HG03558 (cell line): Measurements from ENCODE around the gene LSM14A.
"Not testable (repeated sequence)": the region's sequence is repeated elsewhere in the genome, so short reads cannot be mapped to it uniquely, and the experiment has no call there.

Experiments used
- ATAC-seq: cut with Tn5 transposase; IDR thresholded peaks from one replicate; pipeline ENCODE4 v1.9.1; 2021; ENCODE audit warnings: moderate number of reproducible peaks; ENCODE audit not compliant: unreplicated experiment; ENCODE audit errors: extremely low read depth

LSM14A gene

GRCh38 chr19:34225659-34226015 is 53.3 kb downstream of the LSM14A start:
- ATAC-seq: no peak

- no peak for ATAC-seq
Measured at GRCh38 chr19:34226036-34226435, 53.7 kb downstream of the LSM14A start.

- no peak for ATAC-seq
Measured at GRCh38 chr19:34228347-34228746, 56.0 kb downstream of the LSM14A start.

GRCh38 chr19:34228762-34229161 is 56.5 kb downstream of the LSM14A start:
- ATAC-seq: no peak

- ATAC-seq: no peak
Measured at GRCh38 chr19:34229721-34230120, 57.4 kb downstream of the LSM14A start.

- ATAC-seq: no peak
Measured at GRCh38 chr19:34230820-34231219, 58.5 kb downstream of the LSM14A start.

GRCh38 chr19:34231439-34231838 is 59.1 kb downstream of the LSM14A start:
- no peak for ATAC-seq

GRCh38 chr19:34232566-34233481 is 60.5 kb downstream of the LSM14A start:
- no peak for ATAC-seq

- no peak for ATAC-seq
Measured at GRCh38 chr19:34235425-34235940, 63.2 kb downstream of the LSM14A start.

- ATAC-seq: no peak
Measured at GRCh38 chr19:34236035-34236987, 64.0 kb downstream of the LSM14A start.

GRCh38 chr19:34237283-34237682 is 65.0 kb downstream of the LSM14A start:
- ATAC-seq: no peak

GRCh38 chr19:34237939-34238338 is 65.6 kb downstream of the LSM14A start:
- ATAC-seq: no peak

- no peak for ATAC-seq
Measured at GRCh38 chr19:34241513-34242337, 69.4 kb downstream of the LSM14A start.

GRCh38 chr19:34243138-34243875 is 71.0 kb downstream of the LSM14A start:
- not testable (repeated sequence) for ATAC-seq

- ATAC-seq: no peak
Measured at GRCh38 chr19:34243876-34244578, 71.7 kb downstream of the LSM14A start.

GRCh38 chr19:34244611-34245299 is 72.5 kb downstream of the LSM14A start:
- no peak for ATAC-seq

GRCh38 chr19:34246340-34246739 is 74.0 kb downstream of the LSM14A start:
- no peak for ATAC-seq

GRCh38 chr19:34248941-34249340 is 76.6 kb downstream of the LSM14A start:
- no peak for ATAC-seq
